ENCODE results near the gene BPNT1.
A peak's percentile ranks its signal among the peaks of the same experiment; 100 is the strongest.
"Not testable (repeated sequence)": the region's sequence is repeated elsewhere in the genome, so short reads cannot be mapped to it uniquely, and the experiment has no call there.

BPNT1 gene

GRCh38 chr1:220089650-220090556 lies at the start of gene BPNT1:
BPNT1 (minus strand) TSS chr1:220089788; CDS start chr1:220079846, 9,942 bp downstream.
- DNase-seq (ENCODE audit: low read depth, low spot score), result peak; percentile 96

GRCh38 chr1:220137019-220137786 lies 47.6 kb upstream of the BPNT1 start:
- no peak for DNase-seq (ENCODE audit: low read depth, low spot score)

- DNase-seq (ENCODE audit: low read depth, low spot score), result no peak
These were observed 46.2 kb upstream of the BPNT1 start for GRCh38 chr1:220135755-220136154.

GRCh38 chr1:220129479-220130210 lies 40.1 kb upstream of the BPNT1 start:
- no peak for DNase-seq (ENCODE audit: low read depth, low spot score)

GRCh38 chr1:220127076-220127475 lies 37.5 kb upstream of the BPNT1 start:
- DNase-seq (ENCODE audit: low read depth, low spot score), result no peak

- no peak for DNase-seq (ENCODE audit: low read depth, low spot score)
These were observed 35.0 kb upstream of the BPNT1 start for GRCh38 chr1:220124542-220124941.

- DNase-seq (ENCODE audit: low read depth, low spot score), result no peak
These were observed 34.3 kb upstream of the BPNT1 start for GRCh38 chr1:220123889-220124288.

- DNase-seq (ENCODE audit: low read depth, low spot score), result no peak
These were observed 33.5 kb upstream of the BPNT1 start for GRCh38 chr1:220123066-220123465.

- DNase-seq (ENCODE audit: low read depth, low spot score), result no peak
These were observed 32.4 kb upstream of the BPNT1 start for GRCh38 chr1:220121791-220122530.

GRCh38 chr1:220119043-220119512 lies 29.5 kb upstream of the BPNT1 start:
- no peak for DNase-seq (ENCODE audit: low read depth, low spot score)

- DNase-seq (ENCODE audit: low read depth, low spot score), result no peak
These were observed 23.6 kb upstream of the BPNT1 start for GRCh38 chr1:220113136-220113695.

- DNase-seq (ENCODE audit: low read depth, low spot score), result not testable (repeated sequence)
These were observed 23.0 kb upstream of the BPNT1 start for GRCh38 chr1:220112600-220112999.

GRCh38 chr1:220110473-220110872 lies 20.9 kb upstream of the BPNT1 start:
- DNase-seq (ENCODE audit: low read depth, low spot score), result not testable (repeated sequence)

GRCh38 chr1:220099826-220100225 lies 10.2 kb upstream of the BPNT1 start:
- no peak for DNase-seq (ENCODE audit: low read depth, low spot score)

- DNase-seq (ENCODE audit: low read depth, low spot score), result peak; percentile 86
These were observed 4.7 kb upstream of the BPNT1 start, which contains the start of gene IARS2 for GRCh38 chr1:220094016-220094911. IARS2 (plus strand) TSS chr1:220094132; CDS start chr1:220094217, 85 bp downstream.

GRCh38 chr1:220093361-220094015 lies 3.9 kb upstream of the BPNT1 start:
- DNase-seq (ENCODE audit: low read depth, low spot score), result no peak

GRCh38 chr1:220092694-220093093 lies 3.1 kb upstream of the BPNT1 start:
- DNase-seq (ENCODE audit: low read depth, low spot score), result no peak

- not testable (repeated sequence) for DNase-seq (ENCODE audit: low read depth, low spot score)
These were observed 3.3 kb downstream of the BPNT1 start for GRCh38 chr1:220086261-220086686.

- no peak for DNase-seq (ENCODE audit: low read depth, low spot score)
These were observed 5.1 kb downstream of the BPNT1 start for GRCh38 chr1:220084460-220084859.
